Mesothelial cell of epicardium (in vitro differentiated cells): ENCODE data around the gene MYO1G. TPM values are rescaled to one million over a fixed set of nuclear protein-coding genes. Genes with fewer than 3 reads are reported as not detected.

Source experiments
- DNase-seq, 2 experiments: peaks; one replicate each; pipeline ENCODE4 v3.0.0; 2021; ENCODE audit warnings: low spot score in 2 of 2; ENCODE audit not compliant: unreplicated experiment in 2 of 2
- H3K27ac Mint-ChIP-seq: 2 replicates; pipeline ENCODE4 v1.8.0; 2021; ENCODE audit warnings: mixed read lengths
- H3K27me3 Mint-ChIP-seq: 2 replicates; pipeline ENCODE4 v1.8.0; 2021; ENCODE audit warnings: low read depth, mixed read lengths
- H3K36me3 Mint-ChIP-seq: 2 replicates; pipeline ENCODE4 v1.8.0; 2021; ENCODE audit warnings: mixed read lengths
- H3K4me1 Mint-ChIP-seq: 2 replicates; pipeline ENCODE4 v1.8.0; 2021; ENCODE audit warnings: mixed read lengths
- H3K4me3 Mint-ChIP-seq: 2 replicates; pipeline ENCODE4 v1.8.0; 2021; ENCODE audit warnings: mild to moderate bottlenecking, moderate library complexity, mixed read lengths
- H3K9me3 Mint-ChIP-seq: 2 replicates; pipeline ENCODE4 v1.8.0; 2021; ENCODE audit warnings: mixed read lengths
- CTCF ChIP-seq: fragments of 200-600 bp; sonication (generic); IDR thresholded peaks from one replicate; pipeline ENCODE4 v1.5.0; 2021; ENCODE audit warnings: antibody characterized with exemption; ENCODE audit not compliant: unreplicated experiment
- total RNA-seq: library from RNA; stranded (reverse); gene quantifications from 3 replicates; pipeline ENCODE4 v1.2.1, GENCODE V29; 2021

MYO1G gene
- total RNA-seq, 1 donor from 2014 or later, result 0.65 TPM

GRCh38 chr7:44972562-44972961 is 6.3 kb downstream of the MYO1G start:
- no peak for TF ChIP-seq CTCF
- no peaks in the 10 kb centered on the region for H3K9me3 Mint-ChIP-seq

GRCh38 chr7:44971902-44972441 is 6.8 kb downstream of the MYO1G start:
- no peak for TF ChIP-seq CTCF

More at GRCh38 chr7:44972562-44972961, 6.3 kb downstream of the MYO1G start:
- Mint-ChIP-seq H3K4me1 (no peaks in the 10 kb centered on the region), H3K27ac (no peak overlapping the region), H3K36me3 (no peaks in the 10 kb centered on the region), H3K4me3 (no peak overlapping the region), H3K27me3 (no peaks in the 10 kb centered on the region)
- no peak for DNase-seq

GRCh38 chr7:44971188-44971901 is 7.5 kb downstream of the MYO1G start:
- TF ChIP-seq CTCF, result no peak
- DNase-seq, result no peak
- H3K27ac Mint-ChIP-seq, result no peak overlapping the region
- no peaks in the 10 kb centered on the region for H3K36me3 Mint-ChIP-seq
- H3K9me3 Mint-ChIP-seq, result no peaks in the 10 kb centered on the region
- H3K27me3 Mint-ChIP-seq, result no peaks in the 10 kb centered on the region
- H3K4me1 Mint-ChIP-seq, result no peaks in the 10 kb centered on the region
- no peak overlapping the region for H3K4me3 Mint-ChIP-seq

More at GRCh38 chr7:44971902-44972441, 6.8 kb downstream of the MYO1G start:
- Mint-ChIP-seq H3K27me3 (no peaks in the 10 kb centered on the region), H3K36me3 (no peaks in the 10 kb centered on the region), H3K4me3 (no peak overlapping the region), H3K27ac (no peak overlapping the region), H3K9me3 (no peaks in the 10 kb centered on the region), H3K4me1 (no peaks in the 10 kb centered on the region)
- DNase-seq, result no peak

GRCh38 chr7:44970523-44971051 is 8.2 kb downstream of the MYO1G start:
- no peaks in the 10 kb centered on the region for H3K36me3 Mint-ChIP-seq
- H3K4me3 Mint-ChIP-seq, result no peak overlapping the region
- no peaks in the 10 kb centered on the region for H3K9me3 Mint-ChIP-seq
- no peaks in the 10 kb centered on the region for H3K27me3 Mint-ChIP-seq
- no peaks in the 10 kb centered on the region for H3K4me1 Mint-ChIP-seq
- DNase-seq, result no peak
- no peak overlapping the region for H3K27ac Mint-ChIP-seq
- TF ChIP-seq CTCF, result no peak

- Mint-ChIP-seq H3K4me1 (no peaks in the 10 kb centered on the region), H3K27me3 (no peaks in the 10 kb centered on the region), H3K27ac (no peak overlapping the region), H3K9me3 (no peaks in the 10 kb centered on the region), H3K4me3 (no peak overlapping the region), H3K36me3 (no peaks in the 10 kb centered on the region)
- no peak for TF ChIP-seq CTCF
- no peak for DNase-seq
Measured at GRCh38 chr7:44969701-44970522, 8.9 kb downstream of the MYO1G start.
